ENCODE measurements around the gene GNG11. TPM values are rescaled to one million over a fixed set of nuclear protein-coding genes. Genes with fewer than 3 reads are reported as not detected.

Gene GNG11
- total RNA-seq, 3 donors from 2014 or later = 1.7 to 7.7 (median 3.4) TPM

DNA sequence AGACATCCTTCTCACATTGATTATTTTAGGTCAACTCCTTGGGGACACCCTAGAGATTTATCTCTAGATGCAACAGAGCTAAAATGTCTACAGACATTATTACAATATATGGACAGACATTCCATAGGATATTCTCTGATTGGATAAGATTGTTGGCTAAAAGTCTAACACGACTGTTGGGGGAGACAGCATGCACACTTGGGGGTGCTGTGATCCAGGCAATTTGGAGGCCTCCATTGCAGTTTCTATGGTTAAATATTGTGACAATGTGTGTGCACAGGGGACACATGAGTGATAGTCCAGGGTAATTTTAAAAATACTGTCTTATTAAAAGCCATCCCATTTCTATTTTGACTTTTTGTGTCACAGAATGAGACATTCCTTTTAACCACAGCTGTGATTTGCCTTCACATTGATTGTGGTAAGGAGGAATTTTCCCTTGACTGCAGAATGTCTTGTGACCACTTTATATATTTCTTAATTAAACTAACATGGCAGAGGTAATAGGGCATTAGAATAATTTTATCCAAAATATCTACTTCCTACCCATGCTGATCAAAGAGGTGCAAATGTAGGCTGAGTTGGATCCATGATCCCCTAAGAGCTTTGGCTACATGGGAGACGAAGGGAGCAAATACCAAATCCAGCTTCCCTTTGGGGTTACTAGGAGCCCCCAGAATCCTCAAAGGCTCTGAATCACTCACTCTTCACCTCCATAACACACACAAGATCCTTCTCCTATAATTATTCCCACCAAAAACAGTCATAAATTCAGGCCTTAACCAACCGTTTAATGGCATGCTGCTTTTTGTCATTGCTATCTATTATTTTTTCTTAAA lies 38.2 kb upstream of the GNG11 start:
- H3K36me3 ChIP-seq (ENCODE audit: low read depth) = no peaks in the 10 kb centered on the region
- ATAC-seq = no peak
- DNase-seq = no peak
- TF ChIP-seq, protein P1, sequence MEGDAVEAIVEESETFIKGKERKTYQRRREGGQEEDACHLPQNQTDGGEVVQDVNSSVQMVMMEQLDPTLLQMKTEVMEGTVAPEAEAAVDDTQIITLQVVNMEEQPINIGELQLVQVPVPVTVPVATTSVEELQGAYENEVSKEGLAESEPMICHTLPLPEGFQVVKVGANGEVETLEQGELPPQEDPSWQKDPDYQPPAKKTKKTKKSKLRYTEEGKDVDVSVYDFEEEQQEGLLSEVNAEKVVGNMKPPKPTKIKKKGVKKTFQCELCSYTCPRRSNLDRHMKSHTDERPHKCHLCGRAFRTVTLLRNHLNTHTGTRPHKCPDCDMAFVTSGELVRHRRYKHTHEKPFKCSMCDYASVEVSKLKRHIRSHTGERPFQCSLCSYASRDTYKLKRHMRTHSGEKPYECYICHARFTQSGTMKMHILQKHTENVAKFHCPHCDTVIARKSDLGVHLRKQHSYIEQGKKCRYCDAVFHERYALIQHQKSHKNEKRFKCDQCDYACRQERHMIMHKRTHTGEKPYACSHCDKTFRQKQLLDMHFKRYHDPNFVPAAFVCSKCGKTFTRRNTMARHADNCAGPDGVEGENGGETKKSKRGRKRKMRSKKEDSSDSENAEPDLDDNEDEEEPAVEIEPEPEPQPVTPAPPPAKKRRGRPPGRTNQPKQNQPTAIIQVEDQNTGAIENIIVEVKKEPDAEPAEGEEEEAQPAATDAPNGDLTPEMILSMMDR (IDR thresholded peaks at IDR 0.05) = no peak
- H3K9me3 ChIP-seq = no peaks in the 10 kb centered on the region
- no peak overlapping the region for H3K4me3 ChIP-seq
- intact Hi-C loops (cut with DNase I, micrococcal nuclease) = no loop called here
- H3K4me1 ChIP-seq (ENCODE audit: low read depth) = no peaks in the 10 kb centered on the region

DNA sequence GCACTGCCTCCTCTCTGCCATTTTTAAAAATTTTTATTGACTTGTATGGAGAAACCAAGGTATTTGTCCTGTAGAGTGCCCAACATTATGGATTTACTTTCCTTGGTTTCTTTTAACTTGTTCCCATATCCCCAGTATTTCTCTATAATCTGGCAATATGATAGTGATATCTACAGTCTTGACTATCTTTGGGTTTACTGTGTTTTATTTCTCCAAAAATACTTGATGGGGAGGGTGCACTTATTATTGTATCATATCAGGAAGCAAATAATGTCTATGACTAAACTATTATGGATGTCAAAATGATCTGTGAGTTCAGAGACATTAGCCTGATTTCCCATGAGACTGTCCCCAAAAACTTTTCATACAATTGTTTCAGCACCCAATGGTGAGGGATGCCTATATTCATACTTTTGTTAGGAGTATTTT lies 37.6 kb upstream of the GNG11 start:
- intact Hi-C loops (cut with DNase I, micrococcal nuclease) = no loop called here
- H3K36me3 ChIP-seq (ENCODE audit: low read depth) = no peaks in the 10 kb centered on the region
- ATAC-seq = no peak
- H3K4me3 ChIP-seq = no peak overlapping the region
- H3K4me1 ChIP-seq (ENCODE audit: low read depth) = no peaks in the 10 kb centered on the region
- TF ChIP-seq, protein P1 (IDR thresholded peaks at IDR 0.05) = no peak
- H3K9me3 ChIP-seq = no peaks in the 10 kb centered on the region
- DNase-seq = no peak

DNA sequence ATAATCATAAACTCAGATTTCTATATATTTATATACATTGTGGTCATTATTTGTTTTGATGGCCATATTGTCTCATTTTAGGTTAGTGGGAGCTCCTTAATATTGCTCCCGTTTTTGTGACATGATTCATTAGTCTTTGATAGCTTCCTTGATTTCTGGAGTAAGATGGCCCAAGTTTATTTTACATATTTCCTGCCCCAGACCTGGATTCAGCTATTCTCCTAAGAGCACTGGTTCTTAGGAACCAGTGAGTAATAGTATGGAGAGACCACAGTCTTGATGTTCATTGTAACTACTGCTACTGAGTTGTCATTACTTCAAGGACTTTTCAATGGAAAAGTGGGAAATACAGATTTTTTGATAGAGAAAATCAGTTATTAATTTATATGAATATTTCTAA lies 37.0 kb upstream of the GNG11 start:
- DNase-seq (no peak), ATAC-seq (no peak)
- intact Hi-C loops (cut with DNase I, micrococcal nuclease) = no loop called here
- Histone ChIP-seq H3K4me1 (ENCODE audit: low read depth) (no peaks in the 10 kb centered on the region), H3K36me3 (ENCODE audit: low read depth) (no peaks in the 10 kb centered on the region), H3K4me3 (no peak overlapping the region), H3K9me3 (no peaks in the 10 kb centered on the region)
- TF ChIP-seq, protein P1 (IDR thresholded peaks at IDR 0.05) = no peak

DNA sequence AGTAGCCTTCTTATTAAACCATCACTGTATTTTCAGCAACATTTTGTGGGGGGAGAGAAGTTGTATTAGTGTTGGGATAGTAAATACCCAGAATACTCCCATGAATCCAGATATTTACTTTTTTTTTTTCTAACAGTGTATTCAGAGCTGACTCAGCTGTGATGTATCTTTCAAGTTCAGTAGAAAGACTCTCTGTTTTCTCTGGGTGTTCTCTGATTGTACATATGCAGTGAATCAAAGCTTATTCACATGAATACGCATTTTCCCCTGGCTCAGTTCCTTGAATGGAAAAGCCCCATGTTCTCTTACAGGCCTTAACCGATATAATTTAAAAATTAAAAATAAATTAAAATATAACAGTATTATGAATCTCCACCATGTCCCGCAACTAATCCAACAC lies 32.3 kb upstream of the GNG11 start:
- DNase-seq = no peak
- H3K36me3 ChIP-seq (ENCODE audit: low read depth) = no peaks in the 10 kb centered on the region
- H3K4me3 ChIP-seq = no peak overlapping the region
- no peak for ATAC-seq
- TF ChIP-seq, protein P1 (IDR thresholded peaks at IDR 0.05) = no peak
- intact Hi-C loops (cut with DNase I, micrococcal nuclease) = no loop called here
- no peaks in the 10 kb centered on the region for H3K9me3 ChIP-seq
- no peaks in the 10 kb centered on the region for H3K4me1 ChIP-seq (ENCODE audit: low read depth)

DNA sequence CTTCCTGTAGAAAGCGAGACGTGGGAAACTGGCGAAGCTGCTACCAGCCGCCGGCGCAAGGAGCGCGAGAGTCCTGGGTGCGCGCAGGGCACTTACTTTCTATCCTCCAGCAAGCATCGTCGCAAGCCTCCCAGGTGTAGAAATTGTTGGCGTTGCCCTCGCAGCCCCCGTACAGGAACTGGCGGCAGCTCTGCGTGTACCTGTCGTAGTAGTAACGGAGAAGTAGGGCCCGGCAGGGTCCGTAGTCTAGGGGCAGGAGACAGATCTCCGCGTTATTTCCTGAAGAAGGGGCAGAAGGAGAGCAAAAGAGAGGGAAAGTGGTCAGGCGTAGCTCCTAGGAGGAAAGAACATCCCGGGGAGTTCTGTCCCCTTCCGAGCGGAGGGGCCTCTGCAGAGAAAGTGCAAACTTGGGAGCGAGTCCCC lies 31.5 kb upstream of the GNG11 start:
- Histone ChIP-seq H3K9me3 (no peaks in the 10 kb centered on the region), H3K4me1 (ENCODE audit: low read depth) (no peaks in the 10 kb centered on the region), H3K36me3 (ENCODE audit: low read depth) (no peaks in the 10 kb centered on the region), H3K4me3 (no peak overlapping the region)
- TF ChIP-seq, protein P1 (IDR thresholded peaks at IDR 0.05) = no peak
- ATAC-seq = peak; percentile 29
- DNase-seq = peak in 1 of 3 donors; percentile 7
- intact Hi-C loops (cut with DNase I, micrococcal nuclease) = loop anchor here in 1 of 2 donors (10.0 kb wide), 1 partner anchor 115 kb away; the partner anchor contains the start of gene BET1
